Central memory CD4-positive, alpha-beta T cell (primary cell): Measurements from ENCODE around the gene FBXL13.
A peak's percentile ranks its signal among the peaks of the same experiment; 100 is the strongest.
"Not testable (repeated sequence)": the region's sequence is repeated elsewhere in the genome, so short reads cannot be mapped to it uniquely, and the experiment has no call there.

Source experiments
- DNase-seq: peaks from one replicate; pipeline ENCODE4 v3.0.0; 2022

The FBXL13 gene

GRCh38 chr7:103078226-103078625 is 3.6 kb upstream of the FBXL13 start:
- not testable (repeated sequence) for DNase-seq

- no peak for DNase-seq
Observed at GRCh38 chr7:103077318-103077717, 2.7 kb upstream of the FBXL13 start.

GRCh38 chr7:103076764-103077163 is 2.2 kb upstream of the FBXL13 start:
- no peak for DNase-seq

GRCh38 chr7:103075337-103075918 is 832 bp upstream of the FBXL13 start:
- peak; percentile 59 for DNase-seq

GRCh38 chr7:103073989-103074518 is 542 bp downstream of the FBXL13 start:
- no peak for DNase-seq

GRCh38 chr7:103071000-103071399 is 3.6 kb downstream of the FBXL13 start:
- DNase-seq: no peak

- no peak for DNase-seq
Observed at GRCh38 chr7:103068414-103069403, 5.9 kb downstream of the FBXL13 start.

- no peak for DNase-seq
Observed at GRCh38 chr7:103065667-103066066, 8.9 kb downstream of the FBXL13 start.

- DNase-seq: no peak
Observed at GRCh38 chr7:103063895-103064294, 10.7 kb downstream of the FBXL13 start.

GRCh38 chr7:103059471-103059870 is 15.1 kb downstream of the FBXL13 start:
- DNase-seq: no peak

- no peak for DNase-seq
Observed at GRCh38 chr7:103058122-103058521, 16.5 kb downstream of the FBXL13 start.

- not testable (repeated sequence) for DNase-seq
Observed at GRCh38 chr7:103056006-103056405, 18.6 kb downstream of the FBXL13 start.

GRCh38 chr7:103051519-103051918 is 23.1 kb downstream of the FBXL13 start:
- no peak for DNase-seq

- no peak for DNase-seq
Observed at GRCh38 chr7:103048833-103049232, 25.8 kb downstream of the FBXL13 start.

- DNase-seq: not testable (repeated sequence)
Observed at GRCh38 chr7:103041815-103042214, 32.8 kb downstream of the FBXL13 start.

- DNase-seq: not testable (repeated sequence)
Observed at GRCh38 chr7:103037823-103038739, 36.5 kb downstream of the FBXL13 start.

- no peak for DNase-seq
Observed at GRCh38 chr7:103037476-103037822, 37.1 kb downstream of the FBXL13 start.

- DNase-seq: not testable (repeated sequence)
Observed at GRCh38 chr7:103034318-103034717, 40.3 kb downstream of the FBXL13 start.

GRCh38 chr7:103031781-103032180 is 42.8 kb downstream of the FBXL13 start:
- DNase-seq: no peak

GRCh38 chr7:103031024-103031423 is 43.6 kb downstream of the FBXL13 start:
- no peak for DNase-seq

GRCh38 chr7:103025341-103025740 is 49.3 kb downstream of the FBXL13 start:
- DNase-seq: no peak

- DNase-seq: not testable (repeated sequence)
Observed at GRCh38 chr7:103023578-103023977, 51.0 kb downstream of the FBXL13 start.

GRCh38 chr7:103021490-103021889 is 53.1 kb downstream of the FBXL13 start:
- not testable (repeated sequence) for DNase-seq
